ENCODE data around the gene NRP2.

DNA sequence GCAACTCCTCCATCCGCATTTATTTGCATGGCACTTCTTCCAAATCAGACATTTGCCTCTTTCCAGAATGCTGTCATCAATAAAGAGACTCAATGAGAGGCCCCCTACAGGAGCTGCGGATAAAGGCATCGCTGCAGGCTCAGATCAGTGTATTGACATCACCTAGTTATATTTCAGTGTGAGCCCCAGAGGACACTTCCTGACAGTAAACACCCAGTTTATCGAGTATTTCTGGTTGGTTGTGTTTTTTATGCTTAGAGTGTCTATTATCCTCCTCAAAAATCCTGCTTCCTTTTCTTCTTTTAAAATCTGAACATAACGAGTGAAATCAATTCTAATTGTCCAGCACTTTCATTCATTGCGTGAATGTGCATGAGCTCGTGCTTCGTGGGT lies 38.8 kb downstream of the NRP2 start:
- TF ChIP-seq, protein P1, sequence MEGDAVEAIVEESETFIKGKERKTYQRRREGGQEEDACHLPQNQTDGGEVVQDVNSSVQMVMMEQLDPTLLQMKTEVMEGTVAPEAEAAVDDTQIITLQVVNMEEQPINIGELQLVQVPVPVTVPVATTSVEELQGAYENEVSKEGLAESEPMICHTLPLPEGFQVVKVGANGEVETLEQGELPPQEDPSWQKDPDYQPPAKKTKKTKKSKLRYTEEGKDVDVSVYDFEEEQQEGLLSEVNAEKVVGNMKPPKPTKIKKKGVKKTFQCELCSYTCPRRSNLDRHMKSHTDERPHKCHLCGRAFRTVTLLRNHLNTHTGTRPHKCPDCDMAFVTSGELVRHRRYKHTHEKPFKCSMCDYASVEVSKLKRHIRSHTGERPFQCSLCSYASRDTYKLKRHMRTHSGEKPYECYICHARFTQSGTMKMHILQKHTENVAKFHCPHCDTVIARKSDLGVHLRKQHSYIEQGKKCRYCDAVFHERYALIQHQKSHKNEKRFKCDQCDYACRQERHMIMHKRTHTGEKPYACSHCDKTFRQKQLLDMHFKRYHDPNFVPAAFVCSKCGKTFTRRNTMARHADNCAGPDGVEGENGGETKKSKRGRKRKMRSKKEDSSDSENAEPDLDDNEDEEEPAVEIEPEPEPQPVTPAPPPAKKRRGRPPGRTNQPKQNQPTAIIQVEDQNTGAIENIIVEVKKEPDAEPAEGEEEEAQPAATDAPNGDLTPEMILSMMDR (conservative IDR thresholded peaks at IDR 0.05) = peak; percentile 35; the same call in 1 of the 2 replicates
- TF ChIP-seq EZH2 (IDR thresholded peaks at IDR 0.05; ENCODE audit: low read depth) = no peak

All from PC-9 (cell line).